Measurements from ENCODE around the gene CDC16. TPM values are rescaled to one million over a fixed set of nuclear protein-coding genes. Genes with fewer than 3 reads are reported as not detected.

Gene CDC16
- total and polyA plus RNA-seq, 2 of the 13 experiments (the other 11 are each of a cell fraction or from before 2014, with no cell fraction given) = 24.2 to 60.9 TPM

DNA sequence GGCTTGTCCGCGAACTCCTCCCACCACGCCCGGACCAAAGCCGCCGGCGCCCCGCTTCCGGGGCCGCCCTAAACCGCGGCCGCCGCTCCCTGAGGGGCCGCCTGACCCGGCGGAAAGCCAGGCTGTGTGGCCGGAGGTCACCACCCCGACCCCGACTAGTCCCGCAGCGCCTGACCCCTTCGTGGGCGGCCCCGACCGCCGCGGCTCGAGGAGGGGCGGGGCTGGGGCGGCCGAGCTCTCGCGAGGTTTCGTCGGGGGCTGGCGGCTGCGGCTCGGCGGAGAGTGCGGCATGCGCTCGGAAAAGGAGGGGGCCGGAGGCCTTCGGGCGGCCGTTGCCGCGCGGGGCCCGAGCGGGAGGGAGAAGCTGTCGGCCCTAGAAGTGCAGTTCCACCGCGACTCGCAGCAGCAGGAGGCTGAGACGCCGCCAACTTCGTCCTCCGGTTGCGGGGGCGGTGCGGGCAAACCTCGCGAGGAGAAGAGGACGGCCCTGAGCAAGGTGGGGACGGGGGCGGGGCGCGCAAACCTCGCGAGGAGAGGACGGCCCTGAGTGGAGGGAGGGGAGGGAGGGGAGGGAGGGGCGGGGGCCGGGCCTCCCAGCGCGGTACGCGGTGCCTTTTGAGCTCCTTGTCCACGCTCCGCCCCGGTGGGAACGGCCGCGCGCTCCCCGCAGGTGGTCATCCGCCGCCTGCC lies 46.8 kb downstream of the CDC16 start, which contains the start of gene UPF3A (continued):
- TF ChIP-seq, protein P1, sequence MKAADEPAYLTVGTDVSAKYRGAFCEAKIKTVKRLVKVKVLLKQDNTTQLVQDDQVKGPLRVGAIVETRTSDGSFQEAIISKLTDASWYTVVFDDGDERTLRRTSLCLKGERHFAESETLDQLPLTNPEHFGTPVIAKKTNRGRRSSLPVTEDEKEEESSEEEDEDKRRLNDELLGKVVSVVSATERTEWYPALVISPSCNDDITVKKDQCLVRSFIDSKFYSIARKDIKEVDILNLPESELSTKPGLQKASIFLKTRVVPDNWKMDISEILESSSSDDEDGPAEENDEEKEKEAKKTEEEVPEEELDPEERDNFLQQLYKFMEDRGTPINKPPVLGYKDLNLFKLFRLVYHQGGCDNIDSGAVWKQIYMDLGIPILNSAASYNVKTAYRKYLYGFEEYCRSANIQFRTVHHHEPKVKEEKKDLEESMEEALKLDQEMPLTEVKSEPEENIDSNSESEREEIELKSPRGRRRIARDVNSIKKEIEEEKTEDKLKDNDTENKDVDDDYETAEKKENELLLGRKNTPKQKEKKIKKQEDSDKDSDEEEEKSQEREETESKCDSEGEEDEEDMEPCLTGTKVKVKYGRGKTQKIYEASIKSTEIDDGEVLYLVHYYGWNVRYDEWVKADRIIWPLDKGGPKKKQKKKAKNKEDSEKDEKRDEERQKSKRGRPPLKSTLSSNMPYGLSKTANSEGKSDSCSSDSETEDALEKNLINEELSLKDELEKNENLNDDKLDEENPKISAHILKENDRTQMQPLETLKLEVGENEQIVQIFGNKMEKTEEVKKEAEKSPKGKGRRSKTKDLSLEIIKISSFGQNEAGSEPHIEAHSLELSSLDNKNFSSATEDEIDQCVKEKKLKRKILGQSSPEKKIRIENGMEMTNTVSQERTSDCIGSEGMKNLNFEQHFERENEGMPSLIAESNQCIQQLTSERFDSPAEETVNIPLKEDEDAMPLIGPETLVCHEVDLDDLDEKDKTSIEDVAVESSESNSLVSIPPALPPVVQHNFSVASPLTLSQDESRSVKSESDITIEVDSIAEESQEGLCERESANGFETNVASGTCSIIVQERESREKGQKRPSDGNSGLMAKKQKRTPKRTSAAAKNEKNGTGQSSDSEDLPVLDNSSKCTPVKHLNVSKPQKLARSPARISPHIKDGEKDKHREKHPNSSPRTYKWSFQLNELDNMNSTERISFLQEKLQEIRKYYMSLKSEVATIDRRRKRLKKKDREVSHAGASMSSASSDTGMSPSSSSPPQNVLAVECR (CRISPR knock-in tag; IDR thresholded peaks at IDR 0.05; ENCODE audit: borderline replicate concordance) = peak; percentile 88; the same call in 1 of the 2 replicates
- TF ChIP-seq HES4 (CRISPR knock-in tag; IDR thresholded peaks at IDR 0.05; ENCODE audit: borderline replicate concordance) = peak; percentile 64; the same call in 1 of the 2 replicates
- TF ChIP-seq GPN1 (CRISPR knock-in tag; IDR thresholded peaks at IDR 0.05; ENCODE audit: borderline replicate concordance) = no peak
- no peak for TF ChIP-seq SIX4 (CRISPR knock-in tag; IDR thresholded peaks at IDR 0.05)
- TF ChIP-seq, protein P2, sequence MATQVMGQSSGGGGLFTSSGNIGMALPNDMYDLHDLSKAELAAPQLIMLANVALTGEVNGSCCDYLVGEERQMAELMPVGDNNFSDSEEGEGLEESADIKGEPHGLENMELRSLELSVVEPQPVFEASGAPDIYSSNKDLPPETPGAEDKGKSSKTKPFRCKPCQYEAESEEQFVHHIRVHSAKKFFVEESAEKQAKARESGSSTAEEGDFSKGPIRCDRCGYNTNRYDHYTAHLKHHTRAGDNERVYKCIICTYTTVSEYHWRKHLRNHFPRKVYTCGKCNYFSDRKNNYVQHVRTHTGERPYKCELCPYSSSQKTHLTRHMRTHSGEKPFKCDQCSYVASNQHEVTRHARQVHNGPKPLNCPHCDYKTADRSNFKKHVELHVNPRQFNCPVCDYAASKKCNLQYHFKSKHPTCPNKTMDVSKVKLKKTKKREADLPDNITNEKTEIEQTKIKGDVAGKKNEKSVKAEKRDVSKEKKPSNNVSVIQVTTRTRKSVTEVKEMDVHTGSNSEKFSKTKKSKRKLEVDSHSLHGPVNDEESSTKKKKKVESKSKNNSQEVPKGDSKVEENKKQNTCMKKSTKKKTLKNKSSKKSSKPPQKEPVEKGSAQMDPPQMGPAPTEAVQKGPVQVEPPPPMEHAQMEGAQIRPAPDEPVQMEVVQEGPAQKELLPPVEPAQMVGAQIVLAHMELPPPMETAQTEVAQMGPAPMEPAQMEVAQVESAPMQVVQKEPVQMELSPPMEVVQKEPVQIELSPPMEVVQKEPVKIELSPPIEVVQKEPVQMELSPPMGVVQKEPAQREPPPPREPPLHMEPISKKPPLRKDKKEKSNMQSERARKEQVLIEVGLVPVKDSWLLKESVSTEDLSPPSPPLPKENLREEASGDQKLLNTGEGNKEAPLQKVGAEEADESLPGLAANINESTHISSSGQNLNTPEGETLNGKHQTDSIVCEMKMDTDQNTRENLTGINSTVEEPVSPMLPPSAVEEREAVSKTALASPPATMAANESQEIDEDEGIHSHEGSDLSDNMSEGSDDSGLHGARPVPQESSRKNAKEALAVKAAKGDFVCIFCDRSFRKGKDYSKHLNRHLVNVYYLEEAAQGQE (IDR thresholded peaks at IDR 0.05; ENCODE audit: borderline replicate concordance in 1 of 2, low read depth in 1 of 2, low read length in 2 of 2) = no peak
- peak; percentile 87 for TF ChIP-seq PHF8 (CRISPR knock-in tag; IDR thresholded peaks at IDR 0.05)
- peak; percentile 53; the same call in 1 of the 2 replicates for TF ChIP-seq PHF21A (CRISPR knock-in tag; IDR thresholded peaks at IDR 0.05)
- peak; percentile 44; the same call in 1 of the 2 replicates for TF ChIP-seq RXRB (CRISPR knock-in tag; IDR thresholded peaks at IDR 0.05; ENCODE audit: borderline replicate concordance)
- no peak for TF ChIP-seq ATF7 (IDR thresholded peaks at IDR 0.05)
- peak; percentile 34; the same call in 1 of the 2 replicates for TF ChIP-seq ATF7 (CRISPR knock-in tag; IDR thresholded peaks at IDR 0.05)
- no peak for TF ChIP-seq FOXK1 (CRISPR knock-in tag; IDR thresholded peaks at IDR 0.05; ENCODE audit: borderline replicate concordance, low read depth)
- peak; percentile 67 for TF ChIP-seq ELF1 (CRISPR knock-in tag; IDR thresholded peaks at IDR 0.05)
- TF ChIP-seq RBM22 (optimal IDR thresholded peaks at IDR 0.05; ENCODE audit: low read length) = no peak
- TF ChIP-seq HDAC1 (CRISPR knock-in tag; IDR thresholded peaks at IDR 0.05) = peak; percentile 53
- TF ChIP-seq, protein P3, sequence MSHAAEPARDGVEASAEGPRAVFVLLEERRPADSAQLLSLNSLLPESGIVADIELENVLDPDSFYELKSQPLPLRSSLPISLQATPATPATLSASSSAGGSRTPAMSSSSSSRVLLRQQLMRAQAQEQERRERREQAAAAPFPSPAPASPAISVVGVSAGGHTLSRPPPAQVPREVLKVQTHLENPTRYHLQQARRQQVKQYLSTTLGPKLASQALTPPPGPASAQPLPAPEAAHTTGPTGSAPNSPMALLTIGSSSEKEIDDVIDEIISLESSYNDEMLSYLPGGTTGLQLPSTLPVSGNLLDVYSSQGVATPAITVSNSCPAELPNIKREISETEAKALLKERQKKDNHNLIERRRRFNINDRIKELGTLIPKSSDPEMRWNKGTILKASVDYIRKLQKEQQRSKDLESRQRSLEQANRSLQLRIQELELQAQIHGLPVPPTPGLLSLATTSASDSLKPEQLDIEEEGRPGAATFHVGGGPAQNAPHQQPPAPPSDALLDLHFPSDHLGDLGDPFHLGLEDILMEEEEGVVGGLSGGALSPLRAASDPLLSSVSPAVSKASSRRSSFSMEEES (CRISPR knock-in tag; IDR thresholded peaks at IDR 0.05) = peak; percentile 44; the same call in 1 of the 2 replicates
- TF ChIP-seq, protein P4, sequence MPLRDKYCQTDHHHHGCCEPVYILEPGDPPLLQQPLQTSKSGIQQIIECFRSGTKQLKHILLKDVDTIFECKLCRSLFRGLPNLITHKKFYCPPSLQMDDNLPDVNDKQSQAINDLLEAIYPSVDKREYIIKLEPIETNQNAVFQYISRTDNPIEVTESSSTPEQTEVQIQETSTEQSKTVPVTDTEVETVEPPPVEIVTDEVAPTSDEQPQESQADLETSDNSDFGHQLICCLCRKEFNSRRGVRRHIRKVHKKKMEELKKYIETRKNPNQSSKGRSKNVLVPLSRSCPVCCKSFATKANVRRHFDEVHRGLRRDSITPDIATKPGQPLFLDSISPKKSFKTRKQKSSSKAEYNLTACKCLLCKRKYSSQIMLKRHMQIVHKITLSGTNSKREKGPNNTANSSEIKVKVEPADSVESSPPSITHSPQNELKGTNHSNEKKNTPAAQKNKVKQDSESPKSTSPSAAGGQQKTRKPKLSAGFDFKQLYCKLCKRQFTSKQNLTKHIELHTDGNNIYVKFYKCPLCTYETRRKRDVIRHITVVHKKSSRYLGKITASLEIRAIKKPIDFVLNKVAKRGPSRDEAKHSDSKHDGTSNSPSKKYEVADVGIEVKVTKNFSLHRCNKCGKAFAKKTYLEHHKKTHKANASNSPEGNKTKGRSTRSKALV (CRISPR knock-in tag; IDR thresholded peaks at IDR 0.05) = no peak
